Body of pancreas (tissue), 4 donors: ENCODE results near the gene RAB3IP. TPM values are rescaled to one million over a fixed set of nuclear protein-coding genes. Genes with fewer than 3 reads are reported as not detected.
"Not testable (repeated sequence)": the region's sequence is repeated elsewhere in the genome, so short reads cannot be mapped to it uniquely, and the experiment has no call there.

Source experiments
- ATAC-seq: fragments of 150-250 bp; one replicate; pipeline ENCODE4 v1.9.1; 2016
- DNase-seq, 4 donors: peaks; one replicate each; pipeline ENCODE4 v3.0.0-alpha.2; 2019
- H3K27ac ChIP-seq, 4 donors: fragments of 200-600 bp; sonication (generic); 1 replicate in 3 of 4; 2 replicates in 1 of 4; pipeline versions ENCODE4 v1.5.1 to v1.6.1; 2016 to 2019; ENCODE audit warnings: mild to moderate bottlenecking in 1 of 4, mixed read lengths in 1 of 4, moderate library complexity in 1 of 4
- H3K27me3 ChIP-seq, 2 donors: fragments of 200-600 bp; sonication (generic); one replicate each; pipeline ENCODE4 v1.6.0; 2016; ENCODE audit warnings: mild to moderate bottlenecking in 1 of 2
- H3K36me3 ChIP-seq, 2 donors: fragments of 200-600 bp; sonication (generic); replicated peaks in 1 of 2; 2 replicates each; pipeline ENCODE4 v1.5.1; 2016; ENCODE audit warnings: low read depth in 2 of 2; ENCODE audit not compliant: insufficient read depth in 1 of 2
- H3K4me1 ChIP-seq: fragments of 200-600 bp; sonication (generic); one replicate; pipeline ENCODE4 v1.6.0; 2016
- H3K4me3 ChIP-seq, 2 donors: fragments of 200-600 bp; sonication (generic); 1 replicate in 1 of 2; 2 replicates in 1 of 2; pipeline ENCODE4 v1.5.1; 2016 to 2019
- H3K9me3 ChIP-seq, 3 donors: fragments of 200-600 bp; sonication (generic); 1 replicate in 2 of 3; 2 replicates in 1 of 3; pipeline ENCODE4 v1.5.1; 2016
- CTCF ChIP-seq, 7 experiments: fragments of 450-650 bp in 4 of 7; fragments of 200-600 bp in 3 of 7; sonication (generic) in 3 of 7; IDR thresholded peaks; one replicate each; pipeline ENCODE4 v1.5.1; 2016 to 2019; ENCODE audit warnings: antibody characterized with exemption in 7 of 7
- POLR2A ChIP-seq, 3 donors: fragments of 450-650 bp; IDR thresholded peaks; one replicate each; pipeline ENCODE4 v1.6.1; 2016; ENCODE audit warnings: antibody characterized with exemption in 3 of 3, mild to moderate bottlenecking in 2 of 3
- WGBS, 2 donors: methylation state at CpG; one replicate each; pipeline ENCODE4 v1.1.5; 2017; 5-methylcytosine and 5-hydroxymethylcytosine counted together
- intact Hi-C: fragments of 100-400 bp; cut with DNase I; formaldehyde crosslinking; loops from one replicate; pipeline ENCODE4 v1.15.1; 2023
- total RNA-seq, 2 donors: library from RNA; depleted of rRNA; stranded (reverse); fragments of >200 nt; gene quantifications; one replicate each; pipeline ENCODE4 v1.1.0, GENCODE V29; 2016

The RAB3IP gene
- total RNA-seq, 2 donors from 2014 or later, result 61.0 to 62.3 TPM

DNA sequence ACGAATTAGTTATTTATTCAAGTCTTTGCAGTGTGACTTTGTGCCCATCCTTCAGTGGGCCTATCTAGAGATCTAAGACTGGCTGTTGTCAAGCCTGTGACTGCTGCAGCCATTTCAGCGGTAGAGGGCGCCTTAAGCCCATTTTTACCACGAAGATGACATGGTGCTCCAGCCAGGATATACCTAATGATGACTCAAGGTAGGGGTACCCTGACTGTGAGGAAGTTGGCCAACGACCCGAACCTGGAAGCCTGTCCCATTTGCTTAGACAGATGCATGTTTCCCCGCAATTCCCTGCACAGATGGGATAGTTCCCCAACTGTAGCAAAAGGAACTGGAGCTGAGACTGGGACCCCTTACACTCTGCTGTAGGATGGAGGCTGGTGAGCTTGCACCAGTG is 41.3 kb downstream of the RAB3IP start:
- intact Hi-C loops, result no loop called here
- peaks cover 0 to 1% of the 10 kb centered on the region in 2 donors for H3K36me3 ChIP-seq
- 65 to 75% methylated on average over 5 to 7 of the region's 7 CpGs for WGBS, 2 donors
- H3K4me3 ChIP-seq, result no peak overlapping the region
- no peaks in the 10 kb centered on the region for H3K4me1 ChIP-seq
- TF ChIP-seq CTCF (IDR thresholded peaks at IDR 0.05), result no peak
- no peak for TF ChIP-seq POLR2A (IDR thresholded peaks at IDR 0.05)
- no peak overlapping the region for H3K27ac ChIP-seq
- ATAC-seq, result no peak
- no peaks in the 10 kb centered on the region for H3K9me3 ChIP-seq
- DNase-seq, result no peak
- H3K27me3 ChIP-seq, result no peaks in the 10 kb centered on the region

DNA sequence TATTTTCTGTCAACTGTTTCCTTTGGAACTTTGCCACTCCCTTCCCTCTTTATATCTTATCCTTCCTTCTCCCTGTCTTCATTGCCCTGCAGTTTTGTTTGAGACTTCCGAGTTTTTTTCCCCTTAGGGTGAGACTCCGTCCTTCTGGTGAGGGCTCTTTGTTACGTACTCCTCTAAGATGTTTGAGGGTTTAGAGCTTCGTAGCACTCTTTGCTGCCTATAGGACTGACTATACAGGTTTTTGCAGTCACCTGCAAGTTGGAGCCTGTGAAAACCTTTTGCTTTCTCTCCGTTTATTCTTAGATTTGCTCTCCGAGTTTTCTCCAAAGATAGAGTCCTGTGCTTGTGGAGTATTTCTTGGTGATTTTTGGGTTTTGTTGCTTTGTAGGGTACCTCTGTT is 44.7 kb downstream of the RAB3IP start:
- Histone ChIP-seq H3K27me3 (no peaks in the 10 kb centered on the region), H3K4me1 (no peaks in the 10 kb centered on the region), H3K36me3 (peaks cover 0 to 4% of the 10 kb centered on the region in 2 donors), H3K9me3 (no peaks in the 10 kb centered on the region), H3K4me3 (no peak overlapping the region), H3K27ac (no peak overlapping the region)
- TF ChIP-seq POLR2A (IDR thresholded peaks at IDR 0.05), result no peak
- no peak for TF ChIP-seq CTCF (IDR thresholded peaks at IDR 0.05)
- 87 to 93% methylated on average over 6 of the region's 6 CpGs for WGBS, 2 donors
- intact Hi-C loops, result no loop called here
- DNase-seq, result no peak
- ATAC-seq, result no peak

DNA sequence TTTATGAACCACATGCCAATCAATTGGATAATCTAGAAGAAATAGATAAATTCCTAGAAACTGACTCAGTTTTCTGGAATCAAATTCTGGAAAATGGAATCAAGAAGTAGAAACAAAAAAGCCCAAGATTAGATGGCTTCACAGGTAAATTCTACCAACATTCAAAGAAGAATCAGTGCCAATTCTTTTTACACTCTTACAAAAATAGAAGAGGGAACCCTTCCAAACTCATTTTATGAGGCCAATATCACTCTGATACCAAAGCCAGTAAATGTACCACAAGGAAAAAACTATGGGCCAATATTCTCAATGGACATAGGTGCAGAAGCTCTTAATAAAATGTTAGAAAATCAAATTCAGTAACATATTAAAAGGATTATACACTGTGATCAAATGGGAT is 50.7 kb downstream of the RAB3IP start:
- TF ChIP-seq POLR2A (IDR thresholded peaks at IDR 0.05), result no peak
- TF ChIP-seq CTCF (IDR thresholded peaks at IDR 0.05), result no peak
- Histone ChIP-seq H3K4me3 (no peak overlapping the region), H3K27ac (no peak overlapping the region), H3K4me1 (no peaks in the 10 kb centered on the region), H3K27me3 (no peaks in the 10 kb centered on the region), H3K36me3 (peaks cover 0 to 4% of the 10 kb centered on the region in 2 donors), H3K9me3 (peaks cover 0 to 13% (median 0%) of the 10 kb centered on the region in 3 donors)
- ATAC-seq (no peak), DNase-seq (no peak)
- intact Hi-C loops, result no loop called here

- no peak for ATAC-seq
- Histone ChIP-seq H3K9me3 (peaks cover 0 to 13% (median 0%) of the 10 kb centered on the region in 3 donors), H3K4me1 (no peaks in the 10 kb centered on the region), H3K36me3 (peaks cover 0 to 15% of the 10 kb centered on the region in 2 donors), H3K4me3 (no peak overlapping the region), H3K27me3 (no peaks in the 10 kb centered on the region), H3K27ac (no peak overlapping the region)
- DNase-seq, result no peak
- WGBS, 2 donors, result 91 to 95% methylated on average over 2 of the region's 2 CpGs
- no peak for TF ChIP-seq CTCF (IDR thresholded peaks at IDR 0.05)
- no peak for TF ChIP-seq POLR2A (IDR thresholded peaks at IDR 0.05)
- intact Hi-C loops, result no loop called here
Measured at GRCh38 chr12:69792533-69792932, 53.9 kb downstream of the RAB3IP start.

DNA sequence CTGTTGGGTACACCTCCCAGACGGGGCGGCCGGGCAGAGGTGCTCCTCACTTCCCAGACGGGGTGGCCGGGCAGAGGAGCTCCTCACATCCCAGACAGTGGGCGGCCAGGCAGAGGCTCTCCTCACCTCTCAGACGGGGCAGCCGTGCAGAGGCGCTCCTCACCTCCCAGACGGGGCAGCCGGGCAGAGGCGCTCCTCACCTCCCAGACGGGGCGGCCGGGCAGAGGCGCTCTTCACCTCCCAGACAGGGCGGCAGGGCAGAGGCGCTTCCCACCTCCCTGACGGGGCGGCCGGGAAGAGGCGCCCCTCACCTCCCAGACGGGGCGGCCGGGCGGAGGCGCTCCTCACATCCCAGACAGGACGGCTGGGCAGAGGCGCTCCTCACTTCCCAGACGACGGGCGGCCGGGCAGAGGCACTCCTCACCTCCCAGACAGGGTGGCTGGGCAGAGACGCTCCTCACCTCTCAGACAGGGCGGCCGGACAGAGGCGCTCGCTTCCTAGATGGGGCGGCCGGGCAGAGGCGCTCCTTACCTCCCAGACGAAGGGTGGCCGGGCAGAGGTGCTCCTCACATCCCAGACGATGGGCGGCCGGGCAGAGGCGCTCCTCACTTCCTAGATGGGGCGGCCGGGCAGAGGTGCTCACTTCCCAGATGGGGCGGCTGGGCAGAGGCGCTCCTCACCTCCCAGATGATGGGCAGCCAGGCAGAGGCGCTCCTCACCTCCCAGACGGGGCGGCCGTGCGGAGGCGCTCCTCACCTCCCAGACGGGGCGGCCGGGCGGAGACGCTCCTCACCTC is 68.6 kb downstream of the RAB3IP start:
- 90 to 97% methylated on average over 31 to 44 of the region's 62 CpGs for WGBS, 2 donors
- H3K27me3 ChIP-seq, intact Hi-C loops, H3K27ac ChIP-seq, H3K4me1 ChIP-seq, H3K4me3 ChIP-seq, DNase-seq, ATAC-seq, H3K36me3 ChIP-seq: not testable (repeated sequence)
- peaks cover 0 to 11% (median 0%) of the 10 kb centered on the region in 3 donors for H3K9me3 ChIP-seq
